GM20000 (cell line): ENCODE results near the gene ZC3H6.

Source experiments
- DNase-seq: peaks from one replicate; pipeline ENCODE4 v3.0.0; 2012; ENCODE audit warnings: low spot score
- TF ChIP-seq, protein P1 (sequence below): IDR thresholded peaks from 2 replicates; pipeline ENCODE4 v1.5.1; 2012; ENCODE audit warnings: mild to moderate bottlenecking, control low read depth; ENCODE audit errors: extremely low read depth, missing control alignments

The ZC3H6 gene

DNA sequence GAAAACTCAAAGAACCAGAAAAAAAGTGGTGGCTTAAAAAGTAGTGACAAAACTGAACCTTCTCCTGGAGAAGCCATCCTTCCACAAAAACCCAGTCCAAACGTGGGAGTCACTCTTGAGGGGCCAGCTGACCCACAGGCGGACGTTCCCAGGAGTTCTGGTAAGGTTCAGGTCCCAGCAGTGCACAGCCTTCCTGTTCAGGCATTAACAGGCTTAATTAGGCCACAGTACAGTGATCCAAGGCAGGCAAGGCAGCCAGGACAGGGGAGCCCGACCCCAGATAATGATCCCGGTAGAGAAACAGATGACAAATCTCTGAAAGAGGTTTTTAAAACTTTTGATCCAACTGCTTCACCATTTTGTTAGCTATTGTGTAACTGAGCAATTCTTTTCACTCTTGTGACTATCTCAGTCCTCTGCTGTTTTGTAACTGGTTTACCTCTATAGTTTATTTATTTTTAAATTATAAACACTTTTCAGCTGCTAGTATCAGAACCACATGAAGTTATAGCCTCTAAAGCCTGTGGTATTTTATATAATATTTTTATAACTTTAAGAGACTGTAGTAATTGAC is 56.8 kb downstream of the ZC3H6 start:
- no peak for DNase-seq
- TF ChIP-seq, protein P1, sequence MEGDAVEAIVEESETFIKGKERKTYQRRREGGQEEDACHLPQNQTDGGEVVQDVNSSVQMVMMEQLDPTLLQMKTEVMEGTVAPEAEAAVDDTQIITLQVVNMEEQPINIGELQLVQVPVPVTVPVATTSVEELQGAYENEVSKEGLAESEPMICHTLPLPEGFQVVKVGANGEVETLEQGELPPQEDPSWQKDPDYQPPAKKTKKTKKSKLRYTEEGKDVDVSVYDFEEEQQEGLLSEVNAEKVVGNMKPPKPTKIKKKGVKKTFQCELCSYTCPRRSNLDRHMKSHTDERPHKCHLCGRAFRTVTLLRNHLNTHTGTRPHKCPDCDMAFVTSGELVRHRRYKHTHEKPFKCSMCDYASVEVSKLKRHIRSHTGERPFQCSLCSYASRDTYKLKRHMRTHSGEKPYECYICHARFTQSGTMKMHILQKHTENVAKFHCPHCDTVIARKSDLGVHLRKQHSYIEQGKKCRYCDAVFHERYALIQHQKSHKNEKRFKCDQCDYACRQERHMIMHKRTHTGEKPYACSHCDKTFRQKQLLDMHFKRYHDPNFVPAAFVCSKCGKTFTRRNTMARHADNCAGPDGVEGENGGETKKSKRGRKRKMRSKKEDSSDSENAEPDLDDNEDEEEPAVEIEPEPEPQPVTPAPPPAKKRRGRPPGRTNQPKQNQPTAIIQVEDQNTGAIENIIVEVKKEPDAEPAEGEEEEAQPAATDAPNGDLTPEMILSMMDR: no peak

GRCh38 chr2:112335600-112335999 is 60.2 kb downstream of the ZC3H6 start:
- TF ChIP-seq, protein P1: no peak
- no peak for DNase-seq

DNA sequence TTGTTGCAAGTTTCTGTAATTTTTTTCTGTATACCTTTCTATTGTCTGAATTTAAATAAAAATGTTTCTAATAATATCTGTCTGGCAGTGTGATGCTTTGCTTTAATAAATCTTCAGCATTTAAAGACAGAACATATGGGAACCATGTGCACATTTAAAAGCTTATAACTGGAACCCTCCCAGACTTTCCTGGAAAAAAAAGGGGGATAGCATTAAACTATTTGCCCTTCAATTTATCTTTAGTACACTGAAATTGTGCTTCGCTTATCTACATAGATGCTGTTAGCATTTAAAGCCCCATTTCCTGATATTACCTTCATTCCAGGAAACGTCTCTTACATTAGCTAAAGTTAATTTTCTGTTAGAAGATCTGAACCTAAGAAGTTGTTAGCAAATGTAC is 64.6 kb downstream of the ZC3H6 start:
- TF ChIP-seq, protein P1: no peak
- no peak for DNase-seq

DNA sequence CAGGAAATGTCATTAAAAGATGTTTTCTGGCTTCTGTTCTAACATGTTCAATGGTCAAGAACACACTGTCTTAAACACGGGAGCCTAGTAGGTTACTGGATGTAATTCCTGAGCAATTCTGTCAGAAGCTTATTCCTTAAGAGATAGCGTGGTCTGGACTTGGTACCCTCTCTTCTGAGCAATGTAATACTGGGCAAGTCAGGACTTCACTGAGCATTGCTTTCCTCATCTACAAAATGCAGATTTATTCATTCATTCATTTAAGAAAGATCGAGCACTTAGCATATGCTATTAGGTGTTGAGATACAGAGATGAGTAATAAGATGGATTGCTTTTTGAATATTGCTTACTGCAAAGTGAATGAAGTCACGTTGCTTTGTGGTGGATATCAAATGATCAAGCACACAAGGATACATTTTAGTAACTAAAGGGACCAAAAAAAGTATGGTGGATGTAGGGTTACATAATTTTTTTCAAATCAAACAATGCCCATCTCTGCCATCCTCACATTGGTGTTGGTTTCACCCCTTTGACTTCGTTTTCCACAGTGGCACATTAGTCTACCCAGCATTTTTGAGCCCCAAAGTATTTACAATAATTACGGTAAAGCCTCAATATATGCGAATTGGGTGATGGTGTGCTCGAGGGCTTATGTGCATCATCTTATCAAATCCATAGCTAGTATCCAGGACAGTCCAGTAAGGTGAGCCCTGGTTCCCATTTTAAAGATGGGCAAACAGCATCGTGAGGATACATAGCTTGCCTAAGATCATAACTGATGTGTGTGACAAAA is 65.3 kb downstream of the ZC3H6 start:
- no peak for DNase-seq
- TF ChIP-seq, protein P1: no peak

- DNase-seq: no peak
- TF ChIP-seq, protein P1: no peak
Observed at GRCh38 chr2:112342067-112342550, 66.7 kb downstream of the ZC3H6 start.

- TF ChIP-seq, protein P1: no peak
Observed at GRCh38 chr2:112343827-112344585, 68.6 kb downstream of the ZC3H6 start.

More at GRCh38 chr2:112343827-112344585, 68.6 kb downstream of the ZC3H6 start:
- peak; percentile 32 for DNase-seq
